GM19463 (cell line): ENCODE results near the gene CR1L.
"Not testable (repeated sequence)": the region's sequence is repeated elsewhere in the genome, so short reads cannot be mapped to it uniquely, and the experiment has no call there.

ENCODE experiments used
- ATAC-seq: cut with Tn5 transposase; IDR thresholded peaks from one replicate; pipeline ENCODE4 v1.9.1; 2021; ENCODE audit warnings: mild to moderate bottlenecking, moderate library complexity; ENCODE audit not compliant: unreplicated experiment

CR1L gene

DNA sequence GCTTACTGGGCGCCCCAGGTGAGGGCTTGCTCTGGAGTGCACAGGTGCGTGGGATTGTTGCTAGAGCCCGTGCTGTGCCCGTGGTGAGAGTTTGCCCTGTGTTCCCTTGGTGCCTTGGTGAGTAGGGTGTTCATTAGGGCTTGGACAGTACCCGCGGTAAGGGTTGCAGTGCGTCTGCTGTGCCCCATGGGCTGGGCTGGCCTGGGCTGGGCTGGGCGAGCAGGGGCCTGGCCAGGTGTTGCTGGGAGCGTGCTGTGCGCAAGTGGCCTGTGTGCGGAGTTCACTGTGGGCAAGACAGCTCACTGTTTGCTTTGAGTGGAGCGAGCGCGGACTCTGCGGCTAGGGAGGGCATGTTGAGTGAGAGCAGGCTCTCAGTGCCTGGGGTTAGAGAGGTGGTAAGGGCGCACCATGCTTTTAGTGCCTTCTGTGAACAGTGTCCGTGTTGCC is 725 bp downstream of the CR1L start:
- no peak for ATAC-seq

DNA sequence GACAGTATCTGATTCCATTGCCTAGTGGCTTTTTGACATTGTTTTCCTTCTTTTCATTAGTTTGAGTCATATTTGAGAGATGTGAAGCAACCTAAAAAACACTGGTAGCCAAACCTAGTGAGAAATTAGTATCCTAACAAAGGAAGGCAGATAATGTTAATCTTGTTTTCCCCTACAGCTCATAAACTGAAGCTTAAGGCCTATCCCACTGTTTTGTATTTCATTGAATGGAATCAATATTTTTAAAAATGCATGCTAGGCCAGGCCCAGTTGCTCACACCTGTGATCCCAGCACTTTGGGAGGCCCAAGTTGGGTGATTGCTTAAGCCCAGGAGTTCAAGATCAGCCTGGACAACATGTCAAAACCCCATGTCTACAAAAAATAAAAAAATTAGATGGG is 1.2 kb downstream of the CR1L start:
- ATAC-seq, result no peak

DNA sequence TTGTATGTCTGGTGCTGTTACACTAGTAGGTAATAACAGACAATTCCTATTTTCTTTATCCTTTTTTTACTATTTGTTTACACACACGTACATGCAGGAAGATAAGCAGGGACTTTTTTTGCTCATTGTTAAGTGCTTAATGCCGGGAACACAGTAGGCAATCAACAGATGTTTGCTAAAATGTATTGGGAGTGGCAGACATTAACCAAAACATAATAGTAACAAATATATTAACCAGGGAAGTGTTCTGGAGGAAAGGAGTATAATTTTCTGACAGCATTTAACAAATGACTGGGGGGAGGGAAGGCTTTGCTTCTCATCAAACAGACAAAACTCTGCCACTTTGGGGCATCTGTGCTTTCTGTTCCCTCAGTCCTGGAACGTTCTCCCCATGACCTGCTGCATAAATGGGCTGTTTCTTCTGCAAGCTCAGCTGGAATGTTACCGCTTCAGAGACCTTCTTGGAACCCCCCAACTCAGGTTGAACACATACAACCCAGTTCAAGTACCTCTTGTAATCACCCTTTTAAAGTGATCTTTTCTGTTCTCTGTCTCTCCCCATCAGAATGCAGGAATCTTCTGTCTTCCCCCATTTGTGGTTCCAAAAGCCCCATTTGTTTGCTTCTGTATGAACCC is 2.1 kb downstream of the CR1L start:
- ATAC-seq, result no peak

DNA sequence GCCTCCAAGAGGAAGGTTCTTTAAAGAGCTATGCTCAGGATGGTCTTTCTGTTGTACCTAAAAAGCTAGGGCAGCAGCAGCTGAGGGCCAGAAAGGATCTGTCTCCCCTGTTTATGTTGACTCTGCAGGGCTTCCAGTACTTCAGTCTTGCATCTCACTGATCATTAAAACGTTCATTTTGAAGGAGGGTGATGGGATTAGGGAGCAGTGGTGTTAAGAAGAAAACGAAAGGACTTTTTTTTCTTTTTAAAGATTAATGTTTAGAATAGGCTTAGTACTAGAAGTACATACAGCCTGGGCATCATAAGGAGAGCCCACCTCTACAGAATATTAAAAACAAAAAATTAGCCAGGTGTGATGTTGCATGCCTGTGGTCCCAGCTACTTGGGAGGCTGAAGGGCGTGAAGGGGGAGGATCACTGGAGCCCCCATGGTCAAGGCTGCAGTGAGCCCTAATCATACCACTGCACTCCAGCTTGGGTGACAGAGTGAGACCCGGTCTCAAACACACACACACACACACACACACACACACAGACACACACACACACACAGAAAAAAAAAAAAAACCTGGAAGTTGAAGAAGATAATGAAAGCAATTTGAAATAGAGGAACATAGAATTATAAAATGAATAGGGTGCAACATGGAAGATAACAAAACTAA is 2.9 kb downstream of the CR1L start:
- ATAC-seq, result no peak

DNA sequence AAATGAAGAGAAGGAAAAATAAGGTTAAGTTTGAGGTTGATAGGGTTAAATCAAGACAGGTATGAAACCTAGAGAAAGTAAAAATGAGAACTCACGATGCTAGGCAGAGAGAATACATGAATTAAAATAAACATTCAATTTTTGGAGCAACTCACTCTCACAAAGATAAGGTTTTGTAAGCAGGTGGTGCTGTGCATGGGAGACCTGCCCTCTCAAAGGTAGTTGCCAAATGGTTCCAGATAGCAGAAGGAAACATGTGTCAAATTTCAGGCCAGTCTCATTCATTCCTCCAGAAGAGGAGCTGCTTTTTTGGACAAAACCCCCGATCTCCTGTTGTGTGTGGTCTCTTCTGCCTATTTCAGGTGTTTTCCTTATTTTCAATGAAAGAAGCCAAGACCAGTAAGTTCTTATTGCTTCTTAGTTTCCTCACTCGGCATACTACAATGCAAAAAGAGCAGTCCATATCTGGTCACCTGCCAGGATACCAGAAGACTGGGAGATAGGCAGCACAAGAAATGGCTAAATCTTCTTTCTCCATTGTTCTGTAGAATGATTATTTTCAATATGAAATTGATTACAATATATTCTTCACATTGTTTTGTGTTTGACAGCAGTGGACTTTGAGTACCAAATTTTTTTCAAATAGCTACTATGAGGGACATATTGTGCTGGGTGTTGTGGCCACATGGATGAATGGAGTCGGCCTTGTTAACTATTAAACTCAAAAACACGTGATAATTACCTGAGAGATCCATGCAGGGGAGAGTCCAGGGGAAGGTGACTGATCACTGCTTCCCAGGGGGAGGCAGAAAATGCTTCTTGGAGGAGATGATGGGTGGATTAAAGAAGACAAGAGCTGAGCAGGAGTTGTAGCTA is 3.6 kb downstream of the CR1L start:
- no peak for ATAC-seq

DNA sequence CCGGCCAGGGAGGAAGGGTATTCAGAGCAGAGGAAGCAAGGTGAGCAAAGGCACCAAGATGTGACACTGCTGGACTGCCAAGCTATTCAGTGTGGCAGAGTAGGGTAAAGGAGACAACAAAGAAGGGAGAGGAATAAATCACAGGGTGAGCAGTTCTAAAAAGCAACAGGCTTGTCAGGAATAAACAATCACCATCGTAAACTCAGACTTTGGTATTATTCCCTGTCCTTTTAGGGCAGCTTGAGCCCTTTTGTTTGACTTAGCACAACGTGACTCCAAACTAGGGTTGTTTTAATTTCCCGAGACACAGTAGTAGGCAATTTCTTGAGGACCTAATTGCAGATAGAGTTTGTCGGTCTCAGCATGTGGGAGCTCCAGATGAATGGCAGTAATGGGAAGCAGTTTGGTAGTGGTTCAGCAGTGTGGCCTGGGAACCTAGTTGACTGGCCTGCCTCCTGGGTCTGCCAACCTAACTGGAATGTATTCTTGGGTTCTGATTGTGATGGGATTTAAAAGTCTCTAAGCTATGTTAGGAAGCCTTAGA is 4.3 kb downstream of the CR1L start:
- no peak for ATAC-seq

DNA sequence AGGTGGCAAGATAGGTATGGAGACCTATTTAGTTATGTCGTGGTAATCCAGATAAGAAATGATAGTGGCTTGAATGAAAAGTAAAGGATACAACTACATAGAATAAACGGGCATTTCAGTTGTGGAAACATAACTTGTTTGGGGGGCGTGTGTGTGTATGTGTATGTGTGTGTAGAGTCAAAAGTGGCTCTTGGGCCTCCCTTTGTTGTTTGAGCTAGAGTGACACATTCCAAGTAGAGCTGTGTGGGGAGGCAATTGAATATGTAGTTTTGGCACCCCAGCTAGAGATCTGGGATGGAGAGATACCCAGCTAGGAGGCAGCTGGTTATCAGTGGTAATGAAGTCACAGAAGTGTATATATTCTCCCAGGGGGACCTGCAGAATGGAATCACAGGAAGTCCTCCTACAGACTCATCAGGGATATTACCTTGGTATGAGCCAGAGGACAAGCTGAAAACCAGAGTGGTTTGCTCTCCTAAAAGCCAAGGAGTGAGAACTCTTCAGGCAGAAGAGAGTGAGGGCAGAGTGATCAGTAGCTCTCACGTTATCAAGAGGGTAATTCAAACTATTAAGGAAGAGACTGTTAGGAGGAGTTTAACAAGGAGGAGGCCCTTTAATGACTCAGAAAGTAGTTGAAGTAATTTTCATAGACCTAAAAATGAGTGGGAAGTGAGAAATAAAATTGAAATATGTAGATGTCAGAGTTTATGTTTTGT is 5.1 kb downstream of the CR1L start:
- no peak for ATAC-seq

DNA sequence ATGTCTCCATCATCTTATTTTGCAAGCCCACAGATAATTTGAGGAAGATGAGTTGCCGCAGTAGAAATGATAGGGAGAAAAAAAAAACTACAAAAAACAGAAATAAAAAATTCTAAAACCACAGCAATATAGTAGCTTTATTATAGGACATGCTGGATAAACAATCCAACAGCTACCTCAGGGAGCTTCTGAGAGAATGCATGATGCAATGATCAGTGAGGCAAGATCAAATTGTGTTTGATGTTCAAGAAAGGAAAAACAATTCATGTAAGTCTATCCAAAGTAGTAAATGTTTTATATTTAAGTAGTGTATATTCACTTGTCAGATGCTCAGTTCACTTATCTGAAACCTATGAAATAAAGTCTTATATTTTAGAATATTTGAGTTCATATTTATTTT is 6.7 kb downstream of the CR1L start:
- ATAC-seq, result no peak

DNA sequence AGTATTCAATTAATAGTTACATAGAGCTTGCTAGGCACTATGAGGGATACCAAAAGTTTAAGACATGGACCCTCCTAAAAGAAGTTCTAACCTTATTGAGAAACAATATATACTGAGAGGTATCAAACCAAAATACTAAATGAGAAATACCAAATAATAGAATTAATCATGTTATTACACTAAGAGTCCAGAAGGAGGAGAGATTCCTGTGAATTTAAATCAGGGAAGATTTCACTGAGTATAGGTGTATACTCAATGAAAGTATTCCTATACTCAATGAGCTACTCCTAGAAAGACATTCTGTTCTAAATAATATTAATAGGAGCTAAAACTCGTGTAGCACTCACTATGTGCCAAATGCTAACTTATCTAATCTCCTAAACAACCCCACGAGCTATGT is 9.4 kb downstream of the CR1L start:
- no peak for ATAC-seq

DNA sequence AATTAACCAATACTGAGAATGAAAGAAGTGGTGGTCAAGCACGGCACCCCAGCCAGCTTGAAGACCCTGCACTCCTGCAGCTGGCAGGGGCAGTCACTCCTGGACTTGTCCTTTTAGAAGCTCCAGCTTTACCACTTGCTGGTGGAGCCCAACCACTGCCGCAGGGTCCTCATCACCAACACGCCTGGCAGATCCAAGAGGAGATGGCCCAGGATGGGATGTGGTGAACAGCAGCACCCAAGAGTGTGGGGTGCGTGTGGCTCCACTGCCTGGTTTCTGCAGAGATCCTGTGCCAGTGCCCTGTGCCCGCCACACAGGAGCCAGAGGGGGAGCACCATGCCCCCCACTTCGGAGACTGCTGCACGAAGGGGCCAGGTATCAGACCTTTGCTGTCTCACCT is 13.5 kb downstream of the CR1L start:
- ATAC-seq, result no peak

DNA sequence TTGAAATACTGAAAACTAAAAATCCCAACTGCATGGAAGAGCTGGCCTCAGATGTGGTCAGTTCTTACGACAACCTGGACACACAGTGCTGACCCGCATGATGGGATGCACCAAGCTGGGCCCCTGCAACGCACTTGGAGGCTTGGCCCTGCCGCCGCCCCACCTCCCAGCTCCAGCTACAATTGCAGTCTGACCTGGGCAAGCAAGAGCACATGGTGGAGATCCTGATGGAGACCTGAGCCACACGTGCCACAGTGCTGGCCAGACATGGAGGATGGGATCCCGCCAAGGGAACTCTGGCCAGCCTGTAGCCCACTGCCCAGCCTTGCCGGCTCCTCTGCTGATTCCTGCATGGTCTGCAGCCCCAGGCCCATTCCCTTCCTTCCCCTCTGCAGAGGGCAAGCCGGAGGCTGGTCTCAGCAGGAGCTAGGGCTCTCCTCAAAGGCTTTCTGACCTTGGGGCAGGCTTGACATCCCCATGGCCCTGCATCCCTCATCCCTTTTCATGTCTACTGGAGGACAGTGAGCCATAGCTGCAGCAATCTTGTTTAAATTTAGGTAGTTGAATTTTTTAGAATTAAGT is 14.1 kb downstream of the CR1L start:
- no peak for ATAC-seq

DNA sequence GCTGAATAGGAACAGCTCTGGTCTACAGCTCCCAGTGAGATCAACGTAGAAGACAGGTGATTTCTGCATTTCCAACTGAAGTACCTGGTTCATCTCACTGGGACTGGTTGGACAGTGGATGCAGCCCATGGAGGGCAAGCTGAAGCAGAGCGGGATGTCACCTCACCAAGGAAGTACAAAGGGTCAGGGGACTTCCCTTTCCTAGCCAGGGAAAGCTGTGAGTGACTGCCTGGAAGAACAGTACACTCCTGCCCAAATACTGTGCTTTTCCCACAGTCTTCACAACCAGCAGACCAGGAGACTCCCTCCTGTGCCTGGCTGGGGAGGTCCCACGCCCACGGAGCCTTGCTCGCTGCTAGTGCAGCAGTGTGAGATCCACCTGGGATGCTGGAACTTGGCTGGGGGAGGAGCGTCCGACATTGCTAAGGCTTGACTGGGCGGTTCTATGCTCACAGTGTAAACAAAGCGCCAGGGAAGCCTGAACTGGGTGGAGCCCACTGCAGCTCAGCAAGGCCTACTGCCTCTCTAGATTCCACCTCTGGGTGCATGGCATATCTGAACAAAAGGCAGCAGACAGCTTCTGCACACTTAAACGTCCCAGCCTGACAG is 14.7 kb downstream of the CR1L start:
- ATAC-seq, result no peak

DNA sequence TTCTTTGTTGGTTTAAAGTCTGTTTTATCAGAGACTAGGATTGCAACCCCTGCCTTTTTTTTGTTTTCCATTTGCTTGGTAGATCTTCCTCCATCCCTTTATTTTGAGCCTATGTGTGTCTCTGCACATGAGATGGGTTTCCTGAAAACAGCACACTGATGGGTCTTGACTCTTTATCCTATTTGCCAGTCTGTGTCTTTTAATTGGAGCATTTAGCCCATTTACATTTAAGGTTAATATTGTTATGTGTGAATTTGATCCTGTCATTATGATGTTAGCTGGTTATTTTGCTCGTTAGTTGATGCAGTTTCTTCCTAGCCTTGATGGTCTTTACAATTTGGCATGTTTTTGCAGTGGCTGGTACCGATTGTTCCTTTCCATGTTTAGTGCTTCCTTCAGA is 16.5 kb downstream of the CR1L start:
- not testable (repeated sequence) for ATAC-seq

DNA sequence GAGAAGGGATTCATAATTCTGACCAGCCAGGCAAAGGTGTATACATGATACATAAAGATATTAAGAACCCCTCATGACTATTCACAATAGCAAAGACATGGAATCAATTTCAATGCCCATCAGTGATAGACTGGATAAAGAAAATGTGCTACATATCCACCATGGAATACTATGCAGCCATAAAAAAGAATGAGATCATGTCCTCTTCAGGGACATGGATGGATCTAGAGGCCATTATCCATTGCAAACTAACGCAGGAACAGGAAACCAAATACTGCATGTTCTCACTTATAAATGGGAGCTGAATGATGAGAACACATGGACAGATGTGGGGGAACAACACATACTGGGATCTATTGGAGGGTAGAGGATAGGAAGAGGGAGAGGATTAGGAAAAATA is 21.4 kb downstream of the CR1L start:
- ATAC-seq, result no peak

DNA sequence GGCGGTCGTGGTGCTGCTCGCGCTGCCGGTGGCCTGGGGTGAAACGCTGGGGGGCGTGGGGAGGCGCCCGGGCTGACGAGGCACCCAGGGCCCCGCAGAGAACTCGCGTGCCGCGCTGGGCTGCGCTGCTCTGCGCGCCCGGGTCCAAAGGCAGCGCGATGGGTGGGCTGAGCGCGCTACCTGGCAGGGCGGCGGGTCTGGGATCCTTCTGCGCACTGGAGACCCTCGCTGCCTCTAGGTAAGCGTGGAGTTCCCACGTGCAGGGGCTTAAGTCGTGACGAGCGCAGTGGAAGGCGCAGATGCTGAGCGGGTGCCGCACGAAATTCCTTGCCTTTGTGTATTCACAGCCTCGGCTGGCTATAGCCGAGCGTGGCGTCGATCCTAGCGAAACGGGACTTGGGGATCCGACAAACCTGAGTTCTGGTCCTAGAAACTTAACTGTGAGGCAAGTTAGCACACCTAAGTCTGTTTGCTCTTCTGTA is 24.6 kb downstream of the CR1L start:
- no peak for ATAC-seq

DNA sequence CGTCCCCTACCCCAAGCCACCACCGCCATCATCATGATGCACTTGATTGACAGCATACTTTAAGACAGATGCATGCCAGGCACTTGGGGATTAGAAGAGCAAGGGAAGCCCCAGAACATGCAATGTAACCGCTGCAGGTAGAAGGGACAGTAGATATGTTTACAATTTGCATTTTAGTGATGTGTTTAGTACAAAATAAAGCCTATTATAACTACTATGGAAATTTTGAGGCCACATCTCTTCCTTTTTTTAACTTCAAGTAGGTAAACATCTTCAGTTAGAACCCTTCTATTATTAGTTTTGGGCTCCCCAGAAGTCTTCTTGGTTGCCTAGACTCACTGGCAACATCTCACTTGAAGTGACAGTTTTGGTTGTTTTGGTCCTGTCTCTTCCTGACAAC is 25.3 kb downstream of the CR1L start:
- ATAC-seq, result peak; percentile 63

DNA sequence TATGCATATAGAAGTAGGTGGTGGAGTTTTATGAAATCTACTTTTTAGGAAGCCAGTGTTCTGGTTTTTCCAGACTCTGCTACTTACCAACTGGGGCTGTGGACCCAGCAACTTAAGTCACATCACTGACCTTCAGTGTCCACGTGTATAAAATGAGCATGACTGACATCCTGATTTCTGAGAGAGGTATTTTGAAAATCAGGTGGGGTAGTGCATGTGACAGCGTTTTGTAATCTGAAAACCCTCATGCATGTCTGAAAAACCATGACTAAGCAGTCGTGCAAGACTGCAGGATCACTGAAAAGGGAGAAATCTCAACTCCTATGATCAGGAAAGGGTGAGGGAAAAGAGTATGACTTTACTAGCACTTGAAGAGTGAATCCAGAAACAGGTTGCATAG is 26.1 kb downstream of the CR1L start:
- no peak for ATAC-seq

DNA sequence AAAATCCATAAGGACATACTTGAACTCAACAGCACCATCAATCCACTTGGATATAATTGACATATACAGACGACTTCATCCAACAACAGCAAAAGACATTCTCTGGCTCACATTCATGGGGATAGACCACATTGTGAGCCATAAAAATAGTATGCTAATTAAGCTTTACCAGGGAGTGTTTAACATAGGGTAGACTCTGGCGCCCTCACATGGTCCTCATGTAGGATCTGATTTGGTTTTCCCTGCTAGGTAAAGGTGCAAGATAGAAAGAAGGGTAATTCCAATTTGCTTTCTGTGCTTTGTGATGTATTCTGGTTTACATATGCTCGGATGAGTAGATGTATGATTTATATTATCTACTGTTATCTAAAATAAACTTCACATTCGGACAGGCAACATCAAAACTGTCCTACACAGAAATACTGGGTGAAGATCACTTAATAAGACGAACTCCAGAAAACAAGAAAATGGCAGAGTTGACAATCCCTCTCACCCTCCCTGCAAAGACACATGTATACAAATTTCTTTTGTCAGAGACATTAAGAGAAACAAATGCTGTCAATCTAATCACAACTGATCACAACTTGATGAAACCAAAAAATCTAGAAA is 27.7 kb downstream of the CR1L start:
- no peak for ATAC-seq

DNA sequence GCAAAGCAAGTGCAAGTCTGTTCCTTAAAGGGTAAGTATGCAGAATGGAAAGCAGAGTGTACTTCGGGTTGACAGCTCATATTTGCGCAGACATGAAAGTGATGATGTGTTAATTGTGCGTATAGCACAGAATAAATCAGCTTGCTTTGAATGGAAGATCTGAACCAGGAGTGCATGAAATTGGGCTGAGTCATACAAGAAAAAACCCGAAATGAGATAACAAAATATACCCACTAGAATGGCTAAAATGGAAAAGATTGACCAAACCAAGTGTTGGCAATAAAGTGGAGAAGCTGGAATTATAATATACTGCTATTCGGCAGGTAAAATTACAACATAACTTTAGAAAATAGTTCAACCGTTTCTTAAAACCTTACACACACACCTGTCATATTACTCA is 28.5 kb downstream of the CR1L start:
- no peak for ATAC-seq

DNA sequence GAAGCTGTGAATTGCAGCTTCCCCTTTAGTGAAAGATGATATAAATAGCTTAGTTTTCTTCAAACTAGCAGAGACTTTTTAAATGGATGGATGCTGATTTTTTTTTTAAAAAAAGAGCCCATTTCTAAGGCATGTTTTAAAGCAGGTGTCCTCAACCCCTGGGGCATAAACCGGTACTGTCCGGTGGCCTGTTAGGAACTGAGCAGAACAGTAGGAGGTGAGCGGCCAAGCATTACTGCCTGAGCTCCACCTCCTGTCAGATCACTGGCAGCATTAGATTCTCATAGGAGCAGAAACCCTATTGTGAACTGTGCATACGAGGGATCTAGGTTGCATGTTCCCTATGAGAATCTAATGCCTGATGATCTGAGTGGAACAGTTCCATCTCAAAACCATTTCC is 31.2 kb downstream of the CR1L start:
- no peak for ATAC-seq
